NCI-H1105 treated with DMSO at 0.1 percent for 48 hours (cell line): ENCODE measurements around the gene MAST4.

Experiments used
- DNase-seq: peaks from one replicate; lab custom pipeline; 2025; lab: John Stamatoyannopoulos, UW

The MAST4 gene

DNA sequence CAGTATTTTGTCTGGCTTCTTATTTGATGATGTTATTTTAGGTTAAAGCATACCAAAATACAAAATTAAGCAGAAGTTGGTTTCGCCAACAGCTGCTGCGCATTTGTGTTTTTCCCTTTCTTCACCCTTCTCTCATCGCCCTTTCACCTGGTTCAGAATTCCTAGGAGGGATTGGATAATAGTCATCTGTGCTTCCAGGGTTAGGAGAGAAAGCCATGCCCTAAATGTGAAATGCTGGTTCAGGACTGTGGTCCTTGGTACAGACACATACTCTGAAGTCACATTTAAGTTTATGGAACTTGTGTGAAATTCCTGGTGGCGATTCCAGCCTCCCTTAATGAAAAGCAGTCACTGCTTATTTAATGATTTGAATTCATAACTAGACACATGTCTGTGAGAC lies 7.7 kb downstream of the MAST4 start:
- DNase-seq = no peak

GRCh38 chr5:66606713-66607112 lies 10.5 kb downstream of the MAST4 start:
- DNase-seq = no peak

- no peak for DNase-seq
These were observed 12.3 kb downstream of the MAST4 start for GRCh38 chr5:66608501-66608900.

- no peak for DNase-seq
These were observed 13.4 kb downstream of the MAST4 start for GRCh38 chr5:66609615-66610014.

GRCh38 chr5:66612226-66612625 lies 16.0 kb downstream of the MAST4 start:
- DNase-seq = no peak

- no peak for DNase-seq
These were observed 18.9 kb downstream of the MAST4 start for GRCh38 chr5:66615136-66615535.

DNA sequence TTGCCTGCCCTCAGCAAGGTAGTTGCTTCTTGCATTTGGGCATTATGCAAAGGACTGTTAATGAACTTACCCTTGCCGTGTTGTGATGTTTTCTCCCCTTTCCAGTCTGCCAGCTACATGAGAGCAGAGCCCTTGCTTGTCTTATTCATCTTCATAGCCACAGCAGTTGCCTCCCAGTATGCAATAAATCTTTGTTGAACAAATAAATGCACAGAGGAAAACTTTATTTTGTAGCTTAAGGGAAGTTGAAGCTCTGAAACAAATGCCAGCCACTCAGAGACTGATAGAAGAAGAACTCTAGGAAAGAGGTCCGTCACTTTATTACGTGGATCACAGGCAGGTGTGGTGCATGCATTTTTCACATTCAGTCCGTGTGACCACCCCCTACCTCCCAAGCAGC lies 19.7 kb downstream of the MAST4 start:
- DNase-seq = no peak

GRCh38 chr5:66616520-66617225 lies 20.5 kb downstream of the MAST4 start:
- DNase-seq = peak; percentile 24

GRCh38 chr5:66617226-66617861 lies 21.2 kb downstream of the MAST4 start:
- no peak for DNase-seq

DNA sequence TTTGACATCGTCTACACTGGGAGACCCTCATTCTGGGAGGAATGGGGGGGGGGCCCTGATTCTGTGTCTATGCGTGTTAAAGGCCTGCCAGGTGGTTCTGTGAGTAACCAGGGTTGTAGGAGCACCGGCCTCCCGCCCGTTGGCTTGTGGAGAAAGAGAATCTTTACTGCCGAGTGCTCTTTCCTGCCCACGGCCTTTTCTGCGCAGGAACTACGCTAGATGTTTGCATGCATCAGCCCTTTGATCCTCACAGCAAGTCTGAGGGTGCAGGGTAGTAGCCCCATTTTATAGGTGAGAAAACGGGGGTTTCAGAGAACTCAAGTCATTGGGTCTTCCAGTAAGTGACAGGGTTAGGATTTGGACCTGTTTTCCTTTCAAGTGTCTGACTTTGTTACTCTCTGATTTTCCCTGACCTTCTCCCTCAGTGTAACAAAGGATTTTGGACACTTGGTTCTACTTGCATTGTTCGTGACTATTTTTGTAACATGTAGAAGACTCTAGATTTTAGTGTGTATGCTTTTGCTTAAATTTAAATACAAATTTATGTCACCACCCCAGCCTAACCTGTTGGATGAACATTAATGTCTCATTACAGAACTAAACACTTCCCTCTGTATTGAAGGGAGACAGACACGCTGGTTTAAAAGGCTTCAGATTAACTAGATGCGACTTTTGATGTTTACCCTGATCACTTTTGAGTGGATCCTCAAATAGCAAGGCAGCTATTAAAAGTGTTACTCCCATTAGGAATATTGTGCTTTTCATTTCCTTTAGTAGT lies 22.0 kb downstream of the MAST4 start:
- DNase-seq = no peak

DNA sequence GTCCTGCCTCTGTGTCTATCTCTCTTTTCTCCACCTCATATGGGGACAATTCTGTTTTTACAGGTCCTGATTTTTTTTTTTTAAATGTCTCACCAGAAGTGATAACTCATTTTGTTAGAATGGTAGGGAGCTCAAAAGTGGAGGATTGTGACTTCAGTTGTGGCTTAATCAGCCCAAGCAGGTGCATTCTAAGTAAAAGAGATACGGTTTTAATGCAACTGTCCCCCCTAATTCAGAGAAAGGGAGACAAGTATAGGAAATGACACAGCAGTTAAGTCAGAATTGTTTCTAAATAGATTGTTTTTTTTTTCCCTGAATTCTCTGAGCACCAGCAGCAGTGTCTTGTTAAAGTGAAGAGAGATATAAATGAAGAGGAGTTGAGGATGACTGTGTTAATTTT lies 24.5 kb downstream of the MAST4 start:
- DNase-seq = no peak

DNA sequence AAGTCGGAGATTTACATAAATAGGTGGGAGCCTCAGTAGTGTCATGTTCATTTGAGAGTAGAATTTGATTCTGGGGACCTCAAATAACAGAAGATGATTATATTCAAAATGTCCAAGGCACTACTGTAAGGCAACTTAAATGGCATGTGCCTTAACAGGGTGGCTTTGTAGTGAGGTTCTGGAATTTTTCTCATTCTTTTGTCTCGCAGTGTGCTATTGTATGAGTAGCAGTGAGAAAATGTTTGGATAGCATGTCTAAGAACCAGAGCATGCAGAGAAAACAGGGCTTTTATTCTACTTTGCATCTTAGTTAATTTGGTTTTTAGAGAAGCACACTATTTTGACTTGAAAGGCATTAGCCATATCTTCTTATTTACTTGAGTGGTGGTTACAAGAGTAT lies 25.0 kb downstream of the MAST4 start:
- no peak for DNase-seq

DNA sequence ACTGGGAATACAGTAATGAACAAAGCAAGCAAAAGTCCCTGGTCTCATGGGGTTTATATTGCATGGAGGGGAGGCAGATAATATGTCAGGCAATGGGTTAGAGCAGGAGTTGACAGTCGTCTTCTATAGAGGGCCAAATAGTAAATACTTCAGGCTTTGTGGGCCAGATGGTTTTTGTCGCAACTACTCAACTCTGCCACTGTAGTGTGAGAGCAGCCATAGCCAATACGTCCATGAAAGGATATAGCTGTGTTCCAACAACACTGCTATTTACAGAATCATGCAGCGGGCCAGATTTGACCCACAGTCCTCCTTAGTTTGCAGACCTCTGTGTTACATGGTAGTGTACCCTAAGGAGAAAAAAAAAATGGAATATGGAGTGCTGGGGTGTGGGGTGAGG lies 25.5 kb downstream of the MAST4 start:
- DNase-seq = no peak

- no peak for DNase-seq
These were observed 32.4 kb downstream of the MAST4 start for GRCh38 chr5:66628561-66628960.

DNA sequence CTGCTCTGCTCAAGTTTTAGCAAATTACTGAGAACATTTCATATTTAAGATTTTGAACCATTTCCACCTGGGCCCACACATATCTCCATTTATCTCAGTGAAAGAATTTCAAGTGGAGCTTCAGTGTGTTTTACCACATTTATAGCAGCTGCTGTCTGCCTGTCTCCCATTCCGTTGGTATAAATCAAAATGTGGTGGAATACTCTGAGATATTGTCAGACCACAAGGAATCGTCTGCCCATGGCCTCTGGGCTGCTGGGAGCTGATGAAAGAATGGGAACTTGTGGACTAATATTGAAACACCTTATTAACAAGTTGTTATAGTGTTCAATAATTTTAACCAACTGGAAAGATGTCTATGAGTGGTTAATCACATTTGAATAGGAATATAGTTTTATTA lies 33.3 kb downstream of the MAST4 start:
- DNase-seq = no peak

GRCh38 chr5:66633754-66634153 lies 37.6 kb downstream of the MAST4 start:
- DNase-seq = peak; percentile 47

DNA sequence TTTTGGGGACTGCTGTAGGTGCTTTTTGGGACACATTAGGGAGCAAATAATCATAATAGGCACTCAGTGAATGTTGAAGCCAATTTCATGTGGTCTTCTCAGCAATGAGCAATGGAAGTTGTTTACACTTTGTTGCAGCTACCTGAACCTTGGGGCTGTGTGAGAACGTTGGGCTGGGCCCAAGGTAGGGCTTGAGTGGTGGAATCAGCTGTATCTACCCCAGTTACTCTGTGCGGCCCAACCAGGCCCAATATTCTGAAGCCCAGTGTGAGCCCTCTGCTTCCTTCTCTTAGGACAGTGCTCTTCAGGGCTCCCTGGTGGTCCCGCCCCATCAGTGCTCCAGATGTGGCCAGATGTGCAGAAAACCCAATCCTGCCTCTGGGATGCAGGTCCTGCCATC lies 38.4 kb downstream of the MAST4 start:
- DNase-seq = no peak

DNA sequence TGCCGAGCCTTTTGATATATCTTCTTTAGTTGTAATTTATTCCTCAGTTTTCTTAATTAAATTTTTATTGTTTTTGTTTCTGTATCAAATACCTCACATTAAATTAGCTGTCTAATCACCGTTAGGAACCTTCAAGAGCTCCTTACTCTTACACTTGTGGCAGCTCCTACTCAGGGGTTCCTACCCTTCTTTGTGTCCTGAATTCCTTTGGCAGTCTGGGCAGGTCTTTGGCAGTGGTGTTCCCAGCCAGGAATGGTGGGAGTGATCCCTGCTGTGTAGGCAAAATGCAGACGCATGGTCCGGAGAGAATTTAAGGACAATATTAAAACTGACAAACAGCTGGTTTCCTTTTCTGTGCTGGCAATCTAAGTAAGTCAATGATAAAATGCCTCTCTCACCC lies 41.8 kb downstream of the MAST4 start:
- DNase-seq = no peak

DNA sequence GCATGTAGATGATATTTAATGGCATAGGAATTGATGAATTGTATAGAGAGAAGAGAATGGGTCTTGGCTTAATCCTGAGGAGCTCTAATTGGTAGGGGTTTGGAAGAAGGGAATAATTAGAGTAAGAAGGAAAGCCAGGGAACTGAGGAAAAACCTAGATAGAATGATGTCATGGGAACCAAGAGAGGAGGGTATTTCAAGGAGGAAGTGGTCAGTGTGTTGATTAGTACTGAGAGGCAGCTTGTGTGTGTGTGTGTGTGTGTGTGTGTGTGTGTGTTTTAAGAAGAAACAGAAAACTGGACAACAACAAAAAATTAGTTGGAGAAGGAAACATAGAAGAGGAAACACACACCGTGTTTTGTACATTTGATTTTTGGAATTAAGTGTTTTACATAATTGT lies 42.8 kb downstream of the MAST4 start:
- DNase-seq = no peak

GRCh38 chr5:66642538-66642937 lies 46.3 kb downstream of the MAST4 start:
- peak; percentile 65 for DNase-seq

DNA sequence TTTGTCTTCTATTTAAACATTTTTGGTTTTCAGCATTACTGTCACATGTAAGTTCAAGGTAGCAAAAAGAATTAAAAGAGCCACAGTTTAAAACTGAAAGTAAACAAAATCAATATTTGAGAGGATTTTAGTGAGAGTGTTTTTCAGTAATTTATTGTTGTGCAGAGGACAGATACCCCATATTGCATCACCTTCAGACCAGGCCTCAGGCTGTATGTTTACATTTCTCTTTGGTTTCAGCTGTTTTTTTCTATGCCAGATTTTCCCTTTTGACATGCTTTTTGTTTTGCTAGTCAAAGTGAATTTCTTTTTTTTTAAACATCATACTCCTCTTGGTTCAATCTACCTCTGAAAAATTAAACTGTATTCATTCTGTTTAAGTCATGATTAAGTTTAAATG lies 47.2 kb downstream of the MAST4 start:
- peak; percentile 13 for DNase-seq

DNA sequence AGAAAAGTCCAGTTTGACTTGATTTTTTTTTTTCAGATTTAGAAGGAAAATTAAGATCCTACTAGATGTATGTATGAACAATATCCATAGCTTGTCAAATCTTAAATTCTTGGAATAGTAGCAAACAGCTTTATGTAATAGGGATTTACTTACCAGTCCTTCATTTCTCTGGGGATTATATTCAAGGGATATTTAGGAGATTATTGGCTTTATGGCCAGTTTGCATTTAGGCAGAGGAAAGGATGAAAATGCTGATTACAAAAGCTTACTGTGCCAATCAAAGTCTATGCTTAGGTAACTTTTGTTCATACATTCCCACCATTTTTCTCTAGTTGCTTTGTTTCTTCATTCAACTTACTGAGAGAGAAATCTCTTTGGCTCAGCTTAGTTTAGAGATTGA lies 47.9 kb downstream of the MAST4 start:
- no peak for DNase-seq

- DNase-seq = no peak
These were observed 48.8 kb downstream of the MAST4 start for GRCh38 chr5:66645039-66645438.
